Neural progenitor cell (in vitro differentiated cells): ENCODE data around the gene TGFB2.

Source experiments
- EZH2 ChIP-seq: fragments of 200-600 bp; sonication (generic); IDR thresholded peaks from 2 replicates; pipeline ENCODE4 v1.6.1; 2017; ENCODE audit warnings: antibody characterized with exemption, mild to moderate bottlenecking, moderate library complexity
- EZH2phosphoT487 ChIP-seq: fragments of 200-600 bp; sonication (generic); IDR thresholded peaks from 2 replicates; pipeline ENCODE4 v1.6.1; 2017; ENCODE audit warnings: antibody characterized with exemption
- TF ChIP-seq, protein P1 (sequence below): fragments of 200-600 bp; sonication (generic); IDR thresholded peaks from 2 replicates; pipeline ENCODE4 v1.5.1; 2017; ENCODE audit warnings: antibody characterized with exemption, mild to moderate bottlenecking

DNA sequence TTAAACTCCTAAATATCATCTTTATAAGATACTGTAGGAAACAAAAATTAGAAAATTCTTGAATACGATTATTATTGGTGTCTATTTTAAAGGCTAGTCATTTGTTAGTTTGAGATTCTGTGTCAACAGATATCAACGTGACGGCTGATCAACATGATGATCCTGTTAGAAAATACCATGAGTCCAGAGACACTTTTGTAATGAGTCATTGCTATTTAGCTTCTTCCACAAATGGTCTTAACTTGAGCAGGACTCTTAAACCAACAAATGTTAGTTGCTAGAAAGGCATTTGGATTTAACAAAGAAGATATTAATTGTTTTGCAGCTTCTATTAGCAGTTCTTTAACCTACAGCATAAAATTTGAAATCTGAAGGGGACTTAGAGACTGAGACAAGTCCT lies 131.2 kb downstream of the TGFB2 start:
- no peak for TF ChIP-seq EZH2phosphoT487
- TF ChIP-seq, protein P1, sequence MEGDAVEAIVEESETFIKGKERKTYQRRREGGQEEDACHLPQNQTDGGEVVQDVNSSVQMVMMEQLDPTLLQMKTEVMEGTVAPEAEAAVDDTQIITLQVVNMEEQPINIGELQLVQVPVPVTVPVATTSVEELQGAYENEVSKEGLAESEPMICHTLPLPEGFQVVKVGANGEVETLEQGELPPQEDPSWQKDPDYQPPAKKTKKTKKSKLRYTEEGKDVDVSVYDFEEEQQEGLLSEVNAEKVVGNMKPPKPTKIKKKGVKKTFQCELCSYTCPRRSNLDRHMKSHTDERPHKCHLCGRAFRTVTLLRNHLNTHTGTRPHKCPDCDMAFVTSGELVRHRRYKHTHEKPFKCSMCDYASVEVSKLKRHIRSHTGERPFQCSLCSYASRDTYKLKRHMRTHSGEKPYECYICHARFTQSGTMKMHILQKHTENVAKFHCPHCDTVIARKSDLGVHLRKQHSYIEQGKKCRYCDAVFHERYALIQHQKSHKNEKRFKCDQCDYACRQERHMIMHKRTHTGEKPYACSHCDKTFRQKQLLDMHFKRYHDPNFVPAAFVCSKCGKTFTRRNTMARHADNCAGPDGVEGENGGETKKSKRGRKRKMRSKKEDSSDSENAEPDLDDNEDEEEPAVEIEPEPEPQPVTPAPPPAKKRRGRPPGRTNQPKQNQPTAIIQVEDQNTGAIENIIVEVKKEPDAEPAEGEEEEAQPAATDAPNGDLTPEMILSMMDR, result no peak
- TF ChIP-seq EZH2, result no peak
